Stimulated activated CD4-positive, alpha-beta T cell treated with anti-CD3 and anti-CD28 coated beads, Interleukin-4, amount 100 ng/mL, for 24 hours (primary cell): ENCODE results near the gene NFATC2.
"Not testable (repeated sequence)": the region's sequence is repeated elsewhere in the genome, so short reads cannot be mapped to it uniquely, and the experiment has no call there.

Source experiments
- DNase-seq: peaks from one replicate; pipeline ENCODE4 v3.0.0-alpha.2; 2020

Gene NFATC2

DNA sequence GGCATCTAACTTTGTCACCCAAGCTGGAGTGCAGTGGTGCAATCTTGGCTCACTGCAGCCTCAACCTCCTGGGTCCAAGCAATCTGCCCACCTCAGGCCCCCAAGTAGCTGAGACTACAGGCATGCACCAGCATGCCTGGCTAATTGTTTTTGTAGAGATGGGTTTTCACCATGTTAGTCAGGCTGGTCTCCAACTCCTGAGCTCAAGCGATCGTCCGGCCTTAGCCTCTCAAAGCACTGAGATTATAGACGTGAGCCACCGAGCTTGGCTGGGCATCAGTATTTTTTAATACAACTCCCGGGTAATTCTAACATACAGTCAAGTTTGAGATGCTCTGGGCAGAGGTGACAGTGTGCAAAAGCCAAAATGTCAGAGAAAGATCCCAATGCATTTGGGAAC lies 73.5 kb downstream of the NFATC2 start:
- no peak for DNase-seq

DNA sequence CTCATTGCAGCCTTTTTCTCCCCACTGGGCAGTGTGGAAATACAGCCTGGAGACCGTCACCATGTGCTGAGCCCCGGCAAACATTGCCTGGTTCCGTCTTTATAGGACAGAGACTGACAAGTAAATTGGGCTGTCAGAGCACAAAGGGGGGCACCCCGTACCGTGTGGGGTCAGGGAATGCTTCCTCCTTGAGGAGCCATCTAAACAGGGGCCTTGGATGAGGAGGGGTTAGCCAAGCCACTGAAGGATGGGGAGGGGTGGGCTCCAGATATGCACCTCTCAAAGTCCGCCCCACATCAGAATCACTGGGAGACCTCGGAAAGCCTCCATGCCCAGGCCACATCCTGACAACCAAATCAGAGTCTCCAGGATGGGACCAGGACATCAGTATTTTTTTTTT lies 73.9 kb downstream of the NFATC2 start:
- no peak for DNase-seq

DNA sequence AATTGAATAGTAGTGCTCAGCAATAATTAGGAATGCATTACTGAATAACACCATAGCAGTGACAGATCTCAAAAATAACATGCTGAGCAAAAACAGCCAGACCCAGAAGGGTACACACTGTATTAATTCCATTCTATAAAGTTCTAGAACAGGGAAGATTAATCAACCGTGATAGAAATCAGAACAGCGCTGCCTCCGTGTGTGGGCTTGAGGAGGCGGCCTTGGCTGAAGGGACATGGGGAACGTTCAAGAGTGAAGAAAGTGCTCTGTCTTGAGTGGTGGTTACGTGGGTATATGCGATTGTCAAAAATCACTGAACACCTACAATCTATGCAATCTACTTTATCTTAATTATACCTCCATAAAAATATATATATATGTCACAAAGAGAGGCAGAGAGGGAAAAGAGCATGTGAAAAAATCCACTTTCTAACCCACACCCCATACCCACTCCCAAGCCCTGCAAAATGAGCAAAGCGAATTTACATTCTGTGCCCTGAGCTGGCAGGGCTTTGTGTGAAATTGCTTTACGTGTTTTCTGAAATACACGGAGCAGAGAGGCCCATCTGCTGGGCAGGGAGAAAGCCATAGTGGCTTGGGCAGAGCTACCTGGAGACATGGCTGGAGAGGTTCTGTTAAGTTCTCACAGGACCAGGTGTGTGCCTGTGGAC lies 74.4 kb downstream of the NFATC2 start:
- DNase-seq: no peak

DNA sequence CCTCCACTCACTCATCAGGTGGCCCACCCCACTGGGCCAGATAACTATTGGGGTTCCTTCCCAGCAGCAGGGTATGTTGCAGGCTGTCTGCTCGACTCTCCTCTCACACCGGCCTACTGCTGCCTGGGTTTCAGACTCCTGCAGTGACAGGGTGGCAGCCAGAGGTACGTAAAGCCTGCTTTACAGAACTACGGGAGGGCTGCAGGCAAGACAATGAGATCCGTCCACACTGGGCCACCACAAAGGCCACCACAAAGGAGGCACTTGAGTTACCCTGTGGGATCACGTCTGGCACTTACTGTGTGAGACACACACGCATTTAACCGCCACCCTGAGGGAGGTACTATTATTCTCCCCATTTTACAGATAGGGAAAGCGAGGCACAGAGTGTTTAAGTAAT lies 78.5 kb downstream of the NFATC2 start:
- no peak for DNase-seq

DNA sequence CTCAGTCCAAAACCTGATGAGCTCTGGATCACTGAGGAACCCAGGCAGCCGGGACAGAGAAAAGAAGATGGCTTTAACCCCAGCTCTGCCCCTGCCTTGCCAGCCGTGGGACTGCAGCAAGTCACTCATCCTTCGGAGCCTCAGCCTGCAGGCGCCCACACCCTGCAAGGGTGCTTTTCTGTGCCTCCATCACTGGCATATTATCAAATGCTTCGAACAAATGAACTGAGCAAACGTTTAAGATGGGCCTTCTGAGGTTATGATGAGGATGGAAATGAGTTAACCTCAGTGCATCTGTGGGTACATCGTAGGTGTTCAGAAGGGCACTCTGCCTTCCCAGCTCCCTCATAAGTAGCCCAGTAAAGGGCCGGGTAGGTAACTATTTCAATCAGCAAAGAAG lies 79.0 kb downstream of the NFATC2 start:
- DNase-seq: no peak

DNA sequence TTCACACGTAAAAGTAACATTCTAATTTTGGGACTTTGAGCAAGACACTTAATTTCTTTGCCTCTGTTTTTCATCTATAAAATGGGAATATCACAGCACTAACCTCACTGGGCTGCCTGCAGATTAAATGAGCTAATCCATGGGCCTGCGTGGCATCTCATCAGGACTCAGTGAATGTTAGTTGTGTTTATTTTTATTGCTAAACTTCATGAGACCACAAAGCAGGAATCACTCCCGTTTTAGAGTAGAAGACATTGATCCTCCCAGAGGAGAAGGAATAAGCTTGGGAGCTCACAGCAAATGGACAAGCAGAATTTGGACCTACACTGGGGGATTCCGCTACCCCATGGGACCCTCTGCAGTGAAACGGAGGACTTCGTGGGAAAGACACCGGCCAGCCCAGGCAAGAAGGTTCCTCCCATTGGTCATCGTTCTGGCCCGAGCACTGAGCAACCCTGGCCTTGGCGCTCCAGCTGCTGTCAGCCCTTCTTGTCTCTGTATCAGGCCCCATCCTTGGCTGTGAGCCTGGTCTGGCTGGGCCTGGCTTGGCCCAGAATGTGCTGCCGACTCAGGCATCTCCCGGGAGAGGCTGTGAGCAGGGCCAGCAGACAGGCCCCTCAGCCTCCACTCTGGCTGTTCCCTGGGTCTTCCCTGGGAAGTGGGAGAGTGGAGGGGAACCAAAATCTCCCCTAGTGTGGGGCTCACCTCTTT lies 79.8 kb downstream of the NFATC2 start:
- no peak for DNase-seq

DNA sequence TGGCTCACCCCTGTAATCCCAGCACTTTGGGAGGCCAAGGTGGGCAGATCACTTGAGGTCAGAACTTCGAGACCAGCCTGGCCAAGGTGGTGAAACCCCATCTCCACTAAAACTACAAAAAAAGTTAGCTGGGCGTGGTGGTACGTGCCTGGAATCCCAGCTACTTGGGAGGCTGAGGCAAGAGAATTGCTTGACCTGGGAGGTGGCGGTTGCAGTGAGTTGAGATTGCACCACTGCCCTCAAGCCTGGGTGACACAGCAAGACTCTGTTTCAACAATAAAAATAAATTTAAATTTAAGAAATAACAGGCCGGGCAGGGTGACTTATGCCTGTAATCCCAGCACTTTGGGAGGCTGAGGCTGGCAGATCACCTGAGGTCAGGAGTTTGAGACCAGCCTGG lies 80.7 kb downstream of the NFATC2 start:
- not testable (repeated sequence) for DNase-seq

DNA sequence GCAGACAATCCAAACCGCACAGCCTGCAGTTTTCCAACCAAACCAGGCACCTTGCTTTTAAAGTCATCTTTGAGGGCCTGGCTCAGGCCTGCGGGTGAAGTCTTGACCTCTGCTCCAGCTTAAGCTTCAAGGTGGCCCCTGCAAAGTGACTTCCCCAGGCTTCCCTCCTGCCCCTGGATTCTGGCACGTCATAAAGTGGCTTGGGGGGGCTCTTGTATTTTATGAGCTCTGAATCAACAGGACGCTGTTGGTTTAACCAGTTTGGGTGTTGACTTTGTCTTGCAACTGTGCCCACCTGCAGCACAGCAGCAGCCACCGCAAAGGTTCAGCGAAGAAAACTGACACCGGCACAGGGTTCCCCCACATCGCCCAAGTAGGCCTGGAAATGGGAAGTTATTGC lies 81.2 kb downstream of the NFATC2 start:
- no peak for DNase-seq

DNA sequence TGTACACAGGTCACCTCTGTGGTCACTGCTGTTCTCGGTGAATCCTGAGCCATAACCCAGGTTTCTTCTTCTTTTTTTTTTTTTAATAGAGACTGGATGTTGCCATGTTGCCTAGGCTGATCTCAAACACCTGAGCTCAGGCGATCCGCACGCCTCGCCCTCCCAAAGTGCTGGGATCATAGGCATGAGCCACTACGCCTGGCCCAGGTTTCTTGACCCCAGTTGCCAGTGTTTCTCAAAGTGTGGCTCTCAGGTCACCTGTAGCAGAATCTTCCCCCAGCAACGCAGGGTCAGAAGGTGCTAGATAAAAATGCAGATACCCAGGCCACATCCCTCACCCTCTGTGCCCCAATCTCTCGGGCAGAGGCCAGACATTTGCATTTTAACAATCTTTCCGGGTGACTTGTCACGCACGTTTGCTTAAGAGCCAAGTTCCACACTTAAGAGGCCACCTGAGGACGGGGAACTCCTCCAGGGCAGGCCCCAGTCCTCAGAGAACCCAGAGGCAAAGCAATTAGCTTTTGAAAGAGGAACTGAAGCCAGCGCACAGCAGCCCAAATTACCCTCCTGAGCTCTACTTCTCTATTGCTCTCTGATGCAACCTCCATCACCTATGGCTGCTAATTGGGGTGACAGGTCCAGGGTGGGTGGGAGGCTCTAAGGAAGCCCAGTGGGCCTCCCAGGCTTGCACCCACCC lies 81.8 kb downstream of the NFATC2 start:
- no peak for DNase-seq

DNA sequence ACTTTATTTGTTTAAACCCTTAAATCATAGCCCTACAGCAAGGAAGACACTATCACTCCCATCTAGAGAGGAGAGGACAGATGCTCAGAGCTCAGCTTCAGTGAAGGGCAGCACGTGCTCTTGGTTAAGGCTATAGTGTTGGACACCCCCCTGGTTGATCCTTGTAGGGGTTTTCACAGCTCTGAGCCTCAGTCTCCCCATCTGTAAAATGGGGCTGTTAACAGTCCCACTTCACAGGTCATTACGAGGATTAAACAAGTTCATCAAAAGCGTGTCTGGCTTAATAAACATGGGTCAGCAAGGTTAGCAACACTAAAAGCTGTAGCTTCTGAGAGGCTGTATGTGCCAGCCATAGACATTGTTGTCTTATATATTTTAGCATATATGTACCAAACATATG lies 82.4 kb downstream of the NFATC2 start:
- no peak for DNase-seq

DNA sequence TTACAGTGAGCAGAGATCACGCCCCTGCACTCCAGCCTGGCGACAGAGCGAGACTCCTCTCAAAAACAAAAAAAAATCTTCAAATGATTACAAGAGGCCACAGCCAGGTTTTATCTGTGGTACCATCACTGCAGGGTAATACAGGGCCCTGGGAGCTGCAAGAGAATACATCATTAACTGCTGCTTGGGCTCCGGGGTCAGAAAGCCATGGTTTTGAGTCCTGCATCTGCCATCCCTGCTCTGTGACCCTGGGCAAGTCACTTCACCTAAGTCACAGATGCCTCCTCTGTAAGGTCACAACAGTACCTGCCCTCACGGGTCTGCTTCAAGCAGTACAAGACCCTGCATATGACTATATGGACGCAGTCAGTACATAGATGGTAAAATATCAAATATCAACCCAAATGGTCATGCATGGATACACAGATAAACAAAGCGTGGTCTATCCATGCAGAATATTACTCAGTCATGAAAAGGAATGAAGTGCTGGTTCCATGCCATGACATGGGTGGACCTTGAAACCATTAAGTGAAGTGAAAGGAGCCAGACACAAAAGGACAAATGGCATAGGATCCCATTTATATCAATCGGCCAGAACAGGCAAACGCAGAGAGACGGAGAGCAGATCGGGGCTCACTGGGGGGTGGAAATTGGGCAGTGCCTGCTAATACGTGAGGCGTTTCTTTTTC lies 83.6 kb downstream of the NFATC2 start:
- no peak for DNase-seq

DNA sequence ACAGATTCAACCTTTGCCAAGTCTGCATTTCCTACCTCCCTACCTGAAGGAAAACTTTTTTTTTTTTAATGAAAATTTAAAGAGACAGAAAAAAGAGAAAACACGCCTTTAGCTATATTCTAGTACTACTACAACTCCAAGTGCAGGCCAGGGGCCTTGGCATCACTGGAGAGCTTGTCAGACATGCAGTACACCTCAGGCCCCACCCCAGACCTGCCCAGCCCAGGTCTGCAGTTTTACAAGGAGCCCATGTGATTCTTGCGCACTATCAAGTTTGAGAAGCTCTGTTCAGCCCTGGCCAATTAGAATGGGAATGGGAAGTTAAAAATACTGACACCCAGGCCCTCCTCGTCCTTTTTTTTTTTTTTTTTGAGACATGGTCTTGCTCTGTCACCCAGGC lies 85.0 kb downstream of the NFATC2 start:
- no peak for DNase-seq

DNA sequence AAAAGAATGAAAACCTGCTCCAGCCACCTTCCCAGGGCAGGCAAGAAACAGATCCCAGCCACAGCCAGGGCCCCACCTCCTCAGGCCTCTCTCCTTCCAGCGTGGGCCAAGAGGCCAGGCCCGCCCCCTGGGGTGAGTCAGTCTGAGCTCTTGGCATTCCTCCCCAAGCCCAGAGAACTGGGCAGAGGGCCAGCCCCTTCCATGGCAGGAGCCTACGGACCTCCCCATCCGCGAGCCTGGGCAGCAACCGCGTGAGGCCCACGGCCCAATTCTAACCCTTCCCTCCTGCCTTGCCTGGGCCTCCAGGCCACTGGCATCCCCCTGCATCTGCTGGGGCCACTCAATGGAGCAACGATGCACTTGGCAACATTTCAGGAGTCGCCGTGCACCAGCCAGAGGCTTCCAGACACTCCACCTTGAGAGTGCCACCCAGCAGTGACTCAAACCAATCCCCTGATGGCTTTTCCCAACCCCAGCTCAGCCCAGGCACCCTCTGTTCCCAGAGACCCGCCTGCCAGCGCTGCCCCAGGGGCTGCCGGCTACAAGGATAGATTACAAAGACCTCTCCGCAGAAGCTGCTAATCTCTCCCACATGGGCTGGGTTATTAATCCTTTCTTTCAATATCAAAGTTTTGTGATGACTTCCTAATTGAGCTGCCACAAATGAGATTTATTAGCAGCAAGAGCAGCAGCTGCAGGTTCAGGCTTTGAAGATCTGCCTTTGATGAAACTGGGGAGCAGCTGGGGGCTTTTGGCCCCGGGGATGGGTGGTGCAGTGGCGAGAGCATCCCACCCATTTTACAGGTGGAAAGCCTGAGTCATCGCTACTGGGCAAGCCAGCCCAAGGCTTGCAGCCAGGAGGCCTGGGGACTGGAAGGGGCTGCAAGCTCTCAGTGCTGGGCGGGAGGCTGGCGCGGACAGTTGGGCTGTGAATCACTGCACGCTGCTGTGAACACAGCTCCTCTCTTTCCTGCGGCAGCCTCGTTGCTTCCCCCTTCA lies 85.7 kb downstream of the NFATC2 start:
- no peak for DNase-seq

DNA sequence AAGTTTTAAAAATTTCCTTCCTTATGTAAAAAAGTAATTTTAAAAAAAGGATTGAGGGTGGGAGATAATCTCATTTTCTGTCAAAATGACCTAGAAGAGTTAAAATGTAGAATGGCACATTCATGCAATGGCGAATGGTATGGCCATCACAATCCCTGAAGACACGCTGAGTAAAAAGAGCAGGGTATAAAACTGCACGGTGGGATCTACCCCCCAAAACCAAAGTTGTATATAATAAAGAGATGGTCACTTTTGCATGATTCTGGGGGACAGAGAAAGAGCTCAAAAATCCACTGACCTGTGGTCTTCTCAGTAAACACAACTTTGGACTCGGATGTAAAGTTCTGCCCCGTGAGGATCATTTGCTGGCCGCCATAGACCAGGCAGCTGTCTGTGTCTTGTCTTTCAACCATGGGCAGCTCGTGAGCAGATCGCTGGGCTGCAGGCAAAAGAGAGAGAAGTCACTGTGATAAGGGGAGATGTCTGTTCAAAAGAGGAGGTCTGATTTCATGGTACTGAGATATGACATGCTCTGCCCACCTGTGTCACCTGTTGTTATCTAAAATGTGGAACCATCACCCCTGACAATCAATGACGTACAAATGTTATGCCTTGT lies 88.2 kb downstream of the NFATC2 start:
- no peak for DNase-seq

DNA sequence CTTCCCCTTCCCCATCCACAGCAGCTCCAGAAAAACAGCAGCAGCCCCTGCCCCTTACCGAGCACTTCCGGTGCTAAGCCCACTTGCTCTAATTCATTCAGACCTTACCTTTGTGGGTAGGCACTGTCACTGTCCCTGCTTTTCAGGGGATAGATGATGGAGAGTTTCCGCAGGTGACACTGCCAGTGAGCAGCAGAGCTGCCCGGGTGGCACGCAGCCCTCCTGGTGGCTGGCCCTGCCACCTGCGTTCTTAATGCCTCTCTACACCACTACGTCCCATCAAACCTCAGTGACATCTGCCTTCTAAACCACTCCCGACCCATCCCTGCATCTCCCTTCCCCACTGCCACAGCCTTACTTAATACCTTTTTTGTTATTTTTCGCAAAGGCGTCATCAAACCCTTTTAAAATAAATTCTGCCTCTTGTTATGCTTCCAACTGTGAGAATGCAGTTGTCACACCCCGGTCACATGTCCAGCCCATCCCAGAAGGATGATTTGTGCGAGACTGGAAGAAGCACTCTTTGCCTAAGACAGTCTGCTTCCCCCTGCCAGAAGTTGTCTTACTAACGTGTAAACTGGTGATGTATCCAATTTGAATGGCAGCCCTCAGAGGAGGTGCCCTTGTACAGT lies 89.7 kb downstream of the NFATC2 start:
- no peak for DNase-seq

DNA sequence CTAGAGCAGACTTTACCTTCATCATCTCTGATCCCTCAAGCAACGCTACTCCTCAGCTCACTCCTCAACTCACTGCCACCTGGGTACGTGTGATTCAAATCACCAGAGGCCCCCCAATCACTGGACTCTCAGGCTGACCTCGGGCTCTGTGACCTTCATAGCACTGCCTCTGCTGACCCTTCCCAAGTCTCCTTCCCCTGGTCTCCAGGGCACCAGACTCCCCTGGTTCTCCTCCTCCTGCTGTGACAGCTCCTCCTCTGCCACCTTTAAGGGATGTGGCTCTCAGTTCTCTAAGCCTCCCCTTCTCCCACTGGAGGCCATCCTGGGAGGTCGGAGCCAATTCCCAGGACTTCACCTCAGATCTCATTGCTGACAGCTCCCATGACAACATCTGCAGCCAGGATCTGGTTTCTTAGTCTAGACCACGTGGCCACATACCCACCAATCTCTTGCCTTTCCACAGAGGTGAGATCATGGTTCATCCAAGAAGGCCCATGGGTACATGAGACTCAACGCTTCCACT lies 90.4 kb downstream of the NFATC2 start:
- no peak for DNase-seq

DNA sequence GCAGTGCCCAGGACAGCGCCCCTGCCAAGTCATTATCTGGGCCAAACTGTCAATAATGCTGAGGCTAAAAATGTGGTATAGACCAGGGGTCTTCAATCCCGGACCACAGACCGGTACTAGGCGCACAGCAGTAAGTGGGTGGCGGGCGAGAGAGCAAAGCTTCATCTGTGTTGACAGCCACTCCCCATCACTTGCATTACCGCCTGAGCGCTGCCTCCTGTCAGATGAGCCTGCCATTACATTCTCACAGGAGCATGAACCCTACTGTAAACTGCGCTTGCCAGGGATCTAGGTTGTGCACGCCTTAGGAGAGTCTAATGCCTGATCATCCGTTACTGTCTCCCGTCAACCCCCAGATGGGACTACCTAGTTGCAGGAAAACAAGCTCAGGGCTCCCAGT lies 91.0 kb downstream of the NFATC2 start:
- DNase-seq: no peak

DNA sequence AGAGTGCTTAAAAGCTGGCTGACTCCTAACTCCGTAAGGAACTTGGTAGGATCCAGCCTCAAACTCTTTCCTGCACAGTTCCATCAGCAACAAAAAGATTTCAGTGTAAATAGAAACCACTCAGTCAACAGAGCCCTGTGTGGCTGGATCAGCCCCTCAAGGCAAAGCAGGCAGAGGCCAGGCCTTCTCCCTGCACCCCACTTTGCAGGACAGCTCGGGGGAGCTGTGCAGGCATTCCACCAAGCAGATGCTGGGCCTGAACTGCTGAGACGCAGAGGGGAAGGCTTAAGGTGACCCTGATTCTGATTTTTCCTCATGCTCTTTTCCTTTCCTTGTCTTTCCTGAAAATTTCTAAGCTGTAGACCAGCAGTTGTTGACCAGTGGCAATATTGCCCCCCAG lies 91.5 kb downstream of the NFATC2 start:
- no peak for DNase-seq

DNA sequence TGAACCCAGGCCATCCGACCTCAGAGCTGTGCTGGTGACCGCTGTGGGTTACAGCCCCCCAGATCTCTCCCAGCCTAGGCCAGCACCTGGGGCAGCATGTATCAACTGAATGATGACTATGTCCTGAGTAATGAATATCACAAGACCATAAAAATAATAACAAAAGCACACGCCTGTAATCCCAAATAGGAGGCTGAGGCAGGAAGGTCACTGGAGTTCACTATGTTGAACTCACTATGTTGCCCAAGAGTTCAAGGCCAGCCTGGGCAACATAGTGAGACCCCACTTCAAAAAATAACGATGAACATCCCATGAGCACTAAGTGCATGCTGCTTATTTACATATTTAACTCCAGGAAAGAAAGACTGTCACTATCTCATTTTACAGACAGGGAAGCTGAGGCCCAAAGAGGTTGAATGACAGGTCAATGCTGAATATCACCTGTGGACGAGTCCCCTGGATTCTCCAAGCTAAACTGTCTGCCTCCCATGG lies 92.3 kb downstream of the NFATC2 start:
- DNase-seq: no peak

DNA sequence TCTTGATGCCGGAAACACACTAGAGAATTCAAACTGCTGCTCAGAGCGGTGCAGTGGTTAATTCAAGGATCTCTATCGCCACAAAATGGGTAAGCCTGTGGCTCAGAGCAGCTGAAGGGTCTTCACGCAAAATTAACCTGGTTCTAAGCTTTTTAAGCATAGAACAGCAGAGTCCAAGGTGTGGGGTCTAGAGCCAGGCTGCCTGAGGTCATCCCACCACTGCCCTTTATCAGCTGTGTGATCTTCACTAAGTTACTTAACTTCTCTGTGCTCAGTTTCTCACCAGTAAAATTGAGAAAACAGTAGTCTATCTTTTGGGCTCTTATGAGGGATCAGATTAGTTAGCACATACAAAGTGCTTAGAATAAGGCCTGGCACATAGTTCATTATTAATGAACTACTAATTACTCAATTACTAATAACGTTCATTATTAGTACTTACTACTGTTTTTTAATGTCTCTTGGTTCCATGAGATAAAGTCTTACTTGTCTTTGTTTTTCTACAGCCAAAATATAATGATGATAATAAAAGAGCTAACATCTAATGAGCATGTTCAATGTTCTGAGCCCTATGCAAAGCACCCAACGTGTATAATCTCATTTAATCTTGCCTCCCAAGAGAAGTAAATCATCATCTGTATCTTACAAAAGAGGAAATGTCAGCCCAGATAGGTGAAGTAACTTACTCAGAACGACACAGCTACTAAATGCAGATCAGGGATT lies 92.9 kb downstream of the NFATC2 start:
- no peak for DNase-seq
